Stimulated activated CD8-positive, alpha-beta memory T cell treated with anti-CD3 and anti-CD28 coated beads, Interleukin-12 subunit alpha, Interleukin-12 subunit beta, amount 100 ng/mL, for 24 hours (primary cell): Measurements from ENCODE around the gene SDK1.

Experiments
- DNase-seq: peaks from one replicate; pipeline ENCODE4 v3.0.0-alpha.2; 2020; ENCODE audit errors: extremely low read depth

SDK1 gene

DNA sequence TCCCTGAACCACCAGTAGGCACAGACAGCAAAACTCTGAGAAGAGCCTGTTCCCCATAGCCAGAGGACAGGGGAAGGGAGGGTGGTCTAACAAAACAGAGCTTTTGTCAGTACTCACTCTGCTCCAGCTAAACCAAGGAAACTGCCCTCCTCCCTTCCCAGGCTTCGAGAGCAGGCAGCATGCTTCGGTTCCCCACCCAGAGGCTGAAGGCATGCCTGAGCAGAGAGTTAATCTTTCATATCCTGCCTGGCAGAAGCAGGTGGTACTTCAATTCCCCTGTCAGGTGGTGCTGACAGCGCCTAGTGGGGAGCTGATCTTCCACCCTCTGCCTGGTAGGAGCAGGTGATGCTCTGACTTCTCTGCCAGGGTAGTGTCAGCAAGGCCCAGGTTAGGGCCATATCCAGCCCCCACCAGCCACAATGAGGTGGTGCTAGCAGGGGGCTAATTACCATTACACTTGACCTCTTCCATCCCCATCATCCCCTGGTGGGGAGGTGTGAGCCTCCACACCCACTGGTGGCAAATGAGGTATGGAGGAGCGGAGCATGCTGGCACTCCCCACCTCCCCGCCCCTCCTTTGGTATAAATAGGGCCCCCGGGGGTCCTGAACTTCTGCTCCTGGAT lies 35.1 kb downstream of the SDK1 start:
- DNase-seq: no peak

DNA sequence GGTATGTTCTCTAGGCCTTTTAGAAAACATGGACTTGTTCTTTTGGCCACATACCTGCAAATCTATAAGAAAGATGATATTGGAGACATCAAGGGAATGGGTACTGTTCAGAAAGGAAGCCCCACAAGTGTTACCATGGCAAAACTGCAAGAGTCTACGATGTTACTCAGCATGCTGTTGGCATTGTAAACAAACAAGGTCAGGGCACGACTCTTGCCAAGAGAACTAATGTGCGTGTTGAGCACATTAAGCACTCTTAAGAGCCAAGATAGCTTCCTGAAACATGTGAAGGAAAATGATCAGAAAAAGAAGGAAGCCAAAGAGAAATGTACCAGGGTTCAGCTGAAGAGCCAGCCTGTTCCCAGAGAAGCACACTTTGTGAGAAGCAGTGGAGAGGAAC lies 37.1 kb downstream of the SDK1 start:
- no peak for DNase-seq

DNA sequence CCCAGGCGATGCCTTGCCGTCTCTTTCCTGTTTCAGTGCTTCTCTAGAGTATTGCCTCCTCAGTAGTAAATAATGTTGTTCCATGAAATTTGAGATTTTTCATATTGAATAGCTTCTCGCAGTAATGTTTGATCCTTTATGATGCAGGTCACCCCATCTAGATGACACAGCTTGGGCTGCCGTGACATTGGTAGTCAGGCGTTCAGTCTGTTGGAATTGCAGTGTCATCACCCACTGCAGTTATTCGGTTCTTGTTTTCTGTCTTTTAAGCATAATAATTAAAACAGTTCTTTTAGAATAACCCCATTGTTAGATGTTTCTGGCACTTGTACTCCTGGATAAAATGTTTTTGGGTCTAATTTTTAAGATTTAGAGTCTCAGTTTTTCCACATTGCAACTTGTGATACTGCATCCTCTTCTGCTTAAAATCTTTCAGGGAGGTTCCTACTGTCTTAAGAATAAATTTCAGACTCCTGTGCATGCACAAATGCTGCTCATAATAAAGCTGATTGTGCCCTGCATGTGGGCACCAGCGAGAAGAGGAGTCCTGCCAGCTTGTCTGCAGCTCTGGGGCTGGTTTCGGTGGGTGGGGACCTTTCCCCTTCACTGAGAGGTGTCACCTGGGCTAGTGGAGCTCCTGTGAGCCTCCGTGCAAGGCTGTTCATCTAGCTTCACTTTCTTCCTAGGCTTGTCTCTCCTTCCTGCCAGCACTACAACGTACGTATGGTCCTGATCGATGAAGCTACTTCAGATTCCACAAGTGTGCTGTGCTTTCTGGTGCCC lies 44.8 kb downstream of the SDK1 start:
- DNase-seq: no peak

DNA sequence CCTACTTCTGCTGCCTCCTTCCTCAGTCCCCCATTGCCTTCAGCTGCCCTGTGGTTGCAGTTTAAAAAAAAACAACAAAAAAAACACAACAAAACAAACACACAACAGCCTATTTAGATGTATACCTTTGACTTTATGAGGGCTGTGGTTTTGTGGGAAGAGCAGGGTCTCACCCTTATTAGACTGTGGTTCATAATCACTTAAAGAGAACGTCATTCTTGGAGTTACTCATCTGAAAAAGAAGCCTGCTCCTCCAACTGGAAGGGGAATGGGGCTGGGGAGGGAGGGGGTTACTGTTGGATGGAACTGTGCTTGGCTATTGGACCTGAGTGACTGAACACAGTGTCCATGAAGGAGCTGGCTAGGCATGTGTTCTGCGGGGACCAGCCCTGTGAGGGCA lies 48.1 kb downstream of the SDK1 start:
- no peak for DNase-seq

DNA sequence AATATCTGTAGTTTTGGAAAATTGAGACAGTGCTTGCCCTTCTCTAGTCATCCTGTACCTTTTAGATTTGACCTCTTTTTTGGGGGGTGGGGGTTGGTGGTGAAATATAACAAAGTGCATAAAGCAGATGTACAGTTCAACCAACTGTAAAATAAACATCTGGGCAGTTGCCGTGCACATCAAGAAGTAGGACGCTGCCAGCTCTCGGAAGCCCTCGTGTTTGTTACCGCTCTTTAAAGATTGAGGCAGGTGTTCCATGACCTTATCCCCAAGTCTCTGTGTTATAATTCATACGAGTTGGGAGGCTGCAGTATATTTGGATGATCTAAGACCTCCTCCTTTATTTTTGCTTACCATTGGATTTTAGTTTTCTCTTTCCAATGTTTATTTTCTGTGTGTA lies 55.1 kb downstream of the SDK1 start:
- DNase-seq: no peak

DNA sequence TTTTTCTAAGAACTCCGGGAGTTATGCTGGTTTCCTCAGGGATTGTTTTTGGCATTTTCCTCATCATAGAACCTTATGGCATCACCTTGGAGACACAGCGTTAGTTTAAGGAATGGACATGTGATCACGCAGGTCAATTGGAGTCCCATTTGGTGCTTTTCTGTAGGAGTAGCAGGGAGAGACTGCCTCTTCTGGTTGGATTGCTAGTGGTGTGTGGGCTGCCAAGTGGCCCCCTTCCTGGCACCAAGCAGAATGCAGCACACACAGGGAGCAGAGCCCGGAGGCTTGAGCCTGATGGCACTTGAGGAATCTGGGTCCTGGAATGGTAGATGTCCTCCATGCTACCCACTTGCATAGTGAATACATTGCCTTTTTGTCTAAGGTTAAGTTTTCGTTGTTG lies 57.9 kb downstream of the SDK1 start:
- no peak for DNase-seq

DNA sequence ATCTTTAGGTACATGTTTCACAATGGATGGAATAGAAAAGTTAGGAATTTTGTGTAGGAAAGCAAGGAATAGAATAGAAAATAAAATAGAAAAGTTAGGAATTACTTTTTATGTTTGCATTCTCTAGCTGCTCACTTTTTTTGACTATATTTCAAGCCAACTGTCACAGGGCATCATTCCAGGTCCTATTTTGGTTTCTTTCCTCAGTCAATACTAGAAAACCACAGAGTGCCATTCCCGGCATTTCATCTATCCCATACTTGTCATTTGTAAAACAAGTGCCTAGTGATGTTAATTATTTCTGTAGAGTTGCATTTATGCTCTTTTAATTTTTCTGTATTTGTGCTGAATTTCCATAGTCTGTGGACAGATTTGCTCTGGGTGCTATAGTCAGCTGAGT lies 66.2 kb downstream of the SDK1 start:
- DNase-seq: no peak

DNA sequence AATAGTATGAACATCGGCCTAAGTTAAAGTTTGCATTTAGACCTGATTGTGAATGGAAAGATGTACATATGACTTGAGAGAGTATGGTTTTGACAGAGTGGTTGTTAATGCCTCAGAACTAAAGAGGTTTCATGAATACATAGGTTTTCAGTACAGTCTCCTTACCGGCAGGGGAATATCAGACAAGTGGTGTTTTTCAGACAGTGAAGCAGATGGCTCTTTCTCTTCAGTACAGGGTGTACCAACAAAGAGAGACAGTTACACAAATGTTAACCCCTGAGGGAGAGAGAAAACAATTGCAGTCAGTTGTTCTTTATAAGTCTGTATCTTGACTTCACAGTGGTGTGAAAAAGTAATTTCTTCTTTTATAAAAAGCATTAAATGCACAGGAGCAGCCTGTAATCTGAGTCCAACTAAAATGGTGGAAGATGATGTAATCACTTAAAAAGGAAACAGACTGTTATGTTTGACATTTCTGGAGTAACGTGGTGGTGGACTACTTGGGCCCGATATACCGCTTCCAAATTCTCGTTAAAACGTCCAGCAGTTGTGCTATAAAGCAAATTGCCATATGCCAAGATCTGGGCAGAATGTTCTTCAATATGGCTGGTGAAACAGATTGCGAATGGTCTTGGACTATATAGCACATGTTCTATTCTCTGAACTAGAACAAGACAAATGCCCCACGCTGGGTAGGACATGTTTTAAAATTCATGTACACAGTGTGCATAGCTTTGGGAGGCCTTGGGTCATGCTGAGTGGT lies 69.2 kb downstream of the SDK1 start:
- DNase-seq: no peak

DNA sequence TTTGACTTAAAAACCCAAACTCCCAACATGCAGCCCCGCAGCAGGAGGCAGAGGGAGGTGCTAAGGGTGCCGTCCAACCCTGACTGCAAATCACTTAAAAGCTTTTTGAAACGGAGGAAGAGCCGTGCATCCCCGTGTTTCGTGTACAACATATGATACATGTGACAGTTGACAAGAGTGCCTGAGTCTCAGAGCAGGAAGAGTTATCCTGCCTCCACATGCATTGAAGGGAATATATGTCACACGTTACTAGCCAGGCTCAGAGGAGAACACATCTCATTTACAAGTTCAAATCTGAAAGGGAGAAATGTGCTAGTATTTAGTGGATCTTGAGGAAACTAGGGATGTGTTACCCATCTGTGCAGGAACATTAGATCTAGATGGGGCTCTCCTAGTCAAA lies 69.9 kb downstream of the SDK1 start:
- no peak for DNase-seq

DNA sequence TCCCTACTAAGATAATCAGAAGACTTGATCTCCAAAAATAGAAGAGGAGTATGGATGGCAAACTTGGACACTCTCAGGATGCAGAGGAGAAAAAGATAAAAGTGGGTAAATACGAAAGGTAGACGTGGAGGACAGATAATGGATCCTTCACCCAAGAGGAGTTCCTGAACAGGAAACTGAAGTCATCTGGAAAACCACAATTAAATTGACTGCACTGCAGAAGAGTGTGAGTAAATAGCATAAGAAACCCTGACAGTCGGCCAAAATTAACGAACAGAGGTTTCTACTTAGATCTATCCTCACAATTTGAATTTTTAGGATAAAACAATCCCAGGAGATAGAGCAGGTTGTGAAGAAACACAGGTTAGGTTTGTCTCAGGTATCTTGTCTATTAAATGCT lies 70.5 kb downstream of the SDK1 start:
- no peak for DNase-seq

DNA sequence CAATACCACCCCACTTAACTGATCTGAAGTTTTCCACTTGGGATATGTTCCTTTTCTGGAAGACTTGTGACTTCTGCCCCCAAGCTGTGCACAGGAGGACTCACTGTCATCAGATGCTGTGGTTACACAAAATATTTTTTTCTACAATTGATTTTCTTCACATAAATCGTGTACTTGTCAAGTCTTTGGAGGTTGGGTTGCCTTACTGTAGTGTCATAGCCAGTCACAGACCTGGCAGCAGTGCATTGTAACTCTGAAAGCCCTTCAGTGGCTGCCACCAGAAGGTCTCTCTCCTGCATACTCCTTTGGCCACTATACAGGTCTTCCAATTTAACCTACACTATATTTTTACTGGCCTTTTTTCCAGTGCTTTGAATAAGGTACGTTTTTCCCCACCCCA lies 73.2 kb downstream of the SDK1 start:
- no peak for DNase-seq

DNA sequence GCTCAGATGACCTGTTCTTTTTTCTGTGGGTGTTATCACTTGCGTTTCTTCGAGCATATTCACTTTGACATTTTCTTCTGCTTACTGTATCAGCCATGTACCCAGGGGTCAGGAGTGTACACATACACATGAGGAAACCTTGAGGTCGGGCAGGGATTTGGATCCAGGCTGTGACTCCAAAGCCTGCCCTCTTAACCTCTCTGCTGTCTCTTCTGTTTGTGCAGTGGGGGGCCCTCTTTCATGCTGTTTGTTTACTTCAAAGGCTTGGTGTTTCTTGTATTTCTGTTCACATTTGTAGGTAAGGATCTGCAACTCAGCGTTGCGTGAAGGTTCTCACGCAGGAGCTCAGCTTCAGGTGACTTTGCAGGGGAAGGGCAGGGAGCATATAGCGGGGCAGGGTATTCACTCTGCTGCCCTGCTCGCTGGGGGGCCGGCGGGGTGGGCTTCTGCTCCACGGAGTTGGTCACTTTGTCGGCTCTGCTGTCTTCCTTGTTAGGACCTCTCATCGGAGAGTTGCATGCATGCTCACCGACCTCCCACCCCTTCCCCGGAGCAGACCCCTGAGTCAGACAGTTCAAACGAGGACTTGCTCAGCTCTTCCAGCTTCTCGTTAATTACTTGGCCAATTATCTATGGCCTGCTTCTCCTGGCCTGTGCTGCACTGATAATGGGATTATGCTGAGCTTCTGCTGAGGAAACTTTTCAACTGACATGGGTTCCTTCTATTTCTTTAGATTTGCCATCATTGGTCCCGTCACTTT lies 77.5 kb downstream of the SDK1 start:
- DNase-seq: no peak

DNA sequence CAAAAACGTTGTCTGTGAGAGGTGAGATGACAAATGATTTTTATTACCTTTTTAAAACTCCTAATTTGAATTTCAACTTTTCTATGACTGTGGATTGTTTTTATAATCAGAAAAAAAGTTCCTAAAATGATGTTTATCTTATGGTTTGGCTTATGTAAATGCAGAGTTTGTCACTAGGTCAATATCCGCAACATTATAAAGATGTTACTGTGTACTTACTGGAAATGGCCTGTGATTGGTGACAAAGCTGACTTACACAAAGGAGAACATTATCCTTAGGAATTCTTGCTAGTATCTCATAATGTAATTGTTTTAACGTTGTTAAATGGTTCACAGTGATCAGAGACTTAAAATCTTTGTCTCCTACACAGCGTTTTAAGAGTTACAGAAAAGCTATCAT lies 79.0 kb downstream of the SDK1 start:
- no peak for DNase-seq

DNA sequence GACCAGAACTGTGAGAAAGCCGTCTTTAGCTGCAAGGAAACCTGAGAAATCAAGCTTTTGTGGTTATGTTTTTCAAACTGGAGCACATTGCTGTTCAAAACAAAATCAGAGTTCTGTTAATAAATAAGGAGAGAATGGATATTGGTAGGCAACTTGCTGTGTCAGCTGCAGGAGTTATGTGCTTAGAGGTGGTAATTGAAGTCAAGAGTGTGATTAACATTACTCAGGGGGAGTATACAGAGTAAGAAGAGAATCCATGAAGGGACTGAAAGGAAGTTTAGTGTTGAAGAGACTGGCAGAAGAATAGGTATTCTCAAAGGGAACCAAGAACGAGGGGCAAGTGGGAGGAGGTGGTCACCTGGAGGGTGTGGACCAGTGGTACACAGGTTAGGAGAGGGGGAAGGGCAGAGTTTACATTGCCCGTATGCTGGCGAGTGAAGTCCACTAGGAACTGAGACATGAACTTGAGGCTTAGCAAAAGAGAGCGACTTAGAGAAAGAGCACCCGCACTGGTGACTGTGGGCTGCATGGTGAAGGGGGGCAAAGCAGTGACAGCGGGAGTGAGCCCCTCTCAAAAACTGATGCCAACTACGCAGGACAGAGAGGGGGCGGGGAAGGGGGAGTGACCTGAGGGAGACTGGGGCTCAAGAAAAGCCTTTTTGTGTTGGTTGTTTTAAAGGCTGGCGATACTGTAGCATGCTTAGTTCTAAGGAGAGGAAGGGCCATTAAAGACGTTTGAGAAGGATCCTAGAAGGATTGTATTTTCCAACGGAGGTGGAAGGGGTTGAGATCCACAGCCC lies 80.0 kb downstream of the SDK1 start:
- no peak for DNase-seq

DNA sequence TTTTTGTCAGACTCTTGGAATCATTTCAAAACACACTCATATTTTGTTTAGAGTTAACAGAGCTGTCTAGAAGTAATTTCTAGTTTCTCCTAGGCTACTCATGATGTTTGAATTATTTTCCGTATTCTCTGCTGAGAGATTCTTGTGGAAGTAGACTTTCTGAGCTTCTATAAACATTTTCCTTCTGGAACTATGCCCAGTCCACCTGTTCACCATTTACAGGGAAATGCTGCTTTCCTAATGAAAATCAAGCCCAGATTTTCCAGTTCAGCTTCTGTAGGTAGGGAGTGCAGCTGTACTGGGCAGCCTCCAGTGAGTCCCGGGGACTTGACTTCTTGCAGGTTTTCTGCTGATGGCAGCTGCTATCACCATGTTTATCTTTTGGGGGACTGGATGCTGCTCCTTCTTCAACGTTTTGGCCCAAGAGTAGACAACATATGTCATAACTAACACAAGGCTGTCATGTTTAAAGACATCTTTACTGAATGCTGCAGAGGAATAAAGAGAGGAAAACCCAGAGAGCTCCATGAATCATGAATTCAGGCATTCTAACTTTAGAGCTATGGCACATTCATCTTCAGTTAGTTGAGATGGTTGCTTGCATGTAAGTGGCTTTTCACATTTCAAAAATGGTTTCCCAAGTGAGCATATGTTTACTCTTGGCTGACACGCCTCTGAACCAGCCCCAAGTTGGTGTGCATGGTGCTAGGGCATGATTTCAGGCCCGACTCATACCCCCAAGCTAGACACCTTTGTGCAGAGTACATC lies 85.6 kb downstream of the SDK1 start:
- DNase-seq: no peak

DNA sequence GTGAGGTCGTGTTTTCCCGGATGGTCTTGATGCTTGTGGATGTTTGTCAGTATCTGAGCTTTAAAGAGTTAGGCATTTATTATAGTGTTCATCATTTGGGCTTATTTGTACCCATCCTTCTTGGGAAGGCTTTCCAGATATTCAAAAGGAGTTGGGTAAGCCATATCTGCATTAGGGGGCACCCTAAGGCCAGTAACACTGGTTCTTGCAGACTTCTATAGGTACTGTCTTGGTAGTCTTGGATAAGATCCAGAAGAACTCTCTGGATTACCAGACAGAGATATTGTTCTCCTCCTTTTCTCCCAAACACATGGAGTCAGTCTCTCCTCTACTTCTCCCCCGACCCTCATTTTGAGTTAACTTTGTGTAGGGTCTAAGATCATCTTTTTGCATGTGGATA lies 92.8 kb downstream of the SDK1 start:
- DNase-seq: no peak

DNA sequence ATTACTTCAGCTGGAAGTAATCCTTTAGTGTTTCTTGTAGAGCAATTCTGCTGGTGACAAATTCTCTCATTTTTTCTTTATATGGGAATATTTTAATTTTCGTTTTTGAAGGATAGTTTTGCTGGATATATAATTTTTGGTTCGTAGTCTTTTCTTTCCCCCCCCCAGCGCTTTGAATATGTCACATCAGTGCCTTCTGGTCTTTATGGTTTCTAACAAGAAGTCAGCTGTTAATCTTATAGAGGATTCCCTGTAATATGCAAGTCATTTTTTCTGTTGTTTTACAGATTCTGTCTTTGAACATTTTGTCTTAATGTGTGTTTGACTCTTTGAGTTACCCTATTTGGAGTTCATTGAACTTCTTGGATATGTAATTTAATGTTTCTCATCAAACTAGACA lies 96.3 kb downstream of the SDK1 start:
- no peak for DNase-seq

DNA sequence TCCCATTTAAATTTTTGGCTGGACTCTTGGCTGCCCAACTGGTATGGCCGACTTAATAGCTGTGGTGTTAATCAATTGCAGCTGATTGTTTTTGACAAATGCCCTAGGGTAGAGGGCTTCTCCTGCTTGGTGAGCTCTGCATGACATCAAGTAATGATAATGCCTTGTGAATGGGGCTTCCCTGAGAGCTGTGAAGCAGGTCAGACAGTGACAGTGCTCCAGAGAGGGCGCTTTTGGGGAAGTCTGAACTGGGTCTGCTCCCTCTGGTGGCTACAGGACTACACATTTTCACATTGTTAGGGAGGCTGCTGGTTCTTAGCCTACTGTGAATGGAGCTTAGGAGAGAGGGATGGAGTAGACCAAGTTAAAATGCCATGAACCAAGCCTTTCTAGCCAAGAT lies 98.8 kb downstream of the SDK1 start:
- no peak for DNase-seq

DNA sequence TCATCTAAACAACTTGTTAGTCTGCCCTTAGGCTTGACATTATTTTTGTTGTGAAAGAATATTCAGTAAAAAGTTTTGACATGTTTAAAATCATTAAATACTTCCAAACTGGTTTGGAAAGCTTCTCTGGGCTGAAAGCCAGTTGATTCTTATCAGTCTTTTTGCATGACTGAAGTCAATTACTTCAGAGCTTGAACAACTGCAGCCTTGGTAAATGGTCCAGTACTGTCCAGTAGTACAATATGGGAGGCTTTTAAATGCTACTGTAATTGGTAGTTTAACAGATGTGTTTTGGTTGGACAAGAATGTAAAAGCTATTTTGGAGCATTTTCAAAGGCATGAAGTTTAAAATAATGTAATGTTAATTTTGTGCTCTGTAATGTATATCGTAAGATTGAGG lies 103.4 kb downstream of the SDK1 start:
- DNase-seq: no peak

DNA sequence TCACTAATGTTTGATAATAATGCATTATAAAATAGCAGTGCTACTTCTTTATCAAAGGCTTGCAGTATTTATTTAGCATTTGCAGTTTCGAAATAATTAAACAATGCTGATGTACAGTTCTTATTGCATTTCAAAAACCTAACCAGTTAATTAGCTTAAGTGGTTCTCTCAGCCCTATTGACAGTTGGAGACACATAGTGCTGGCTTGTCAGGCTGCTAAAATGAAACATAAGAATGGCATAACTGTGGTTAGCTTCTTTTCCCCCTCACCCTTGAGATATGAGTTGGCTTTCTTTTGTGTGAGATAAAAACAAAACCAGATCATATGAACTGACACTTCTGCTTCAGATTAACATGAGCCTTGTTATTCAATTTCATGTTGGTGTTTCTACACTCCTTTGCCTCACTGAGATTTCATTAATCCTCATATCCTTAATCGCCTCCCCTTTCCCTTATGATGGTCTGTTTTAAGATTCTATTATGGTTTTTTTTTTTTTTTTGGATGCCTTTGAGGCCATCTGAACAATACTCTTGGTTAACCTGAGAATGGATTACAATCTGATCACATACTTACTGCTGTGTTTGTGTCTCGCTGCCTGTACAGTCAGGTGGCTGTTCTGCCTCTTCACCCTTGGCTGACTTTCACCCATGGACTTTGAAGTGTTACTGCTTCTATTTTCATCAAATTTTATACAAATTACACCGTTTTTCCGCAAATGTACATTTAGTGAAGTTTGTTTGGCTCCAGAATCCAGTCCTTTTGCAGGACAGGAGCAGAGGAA lies 108.0 kb downstream of the SDK1 start:
- DNase-seq: no peak
